Gastrocnemius medialis (tissue), 4 donors: Measurements from ENCODE around the gene CTU1. TPM values are rescaled to one million over a fixed set of nuclear protein-coding genes. Genes with fewer than 3 reads are reported as not detected.

Experiments
- ATAC-seq, 2 donors: fragments of 150-250 bp; one replicate each; pipeline ENCODE4 v1.9.1; 2016
- DNase-seq, 2 donors: peaks; one replicate each; pipeline ENCODE4 v3.0.0-alpha.2; 2019
- H3K27ac ChIP-seq, 4 donors: fragments of 200-600 bp; sonication (generic); 1 replicate in 1 of 4; 2 replicates in 3 of 4; pipeline ENCODE4 v1.5.1; 2016 to 2018; ENCODE audit warnings: mild to moderate bottlenecking in 2 of 4, moderate library complexity in 1 of 4
- H3K27me3 ChIP-seq, 3 donors: fragments of 200-600 bp; sonication (generic) in 2 of 3; 1 replicate in 1 of 3; 2 replicates in 2 of 3; pipeline versions ENCODE4 v1.5.1 to v1.6.0; 2016 to 2019; ENCODE audit warnings: mild to moderate bottlenecking in 1 of 3, moderate library complexity in 1 of 3
- H3K36me3 ChIP-seq, 2 donors: fragments of 200-600 bp; sonication (generic) in 1 of 2; one replicate each; pipeline ENCODE4 v1.5.1; 2017 to 2018
- H3K4me1 ChIP-seq, 2 donors: fragments of 200-600 bp; sonication (generic) in 1 of 2; one replicate each; pipeline ENCODE4 v1.5.1; 2016 to 2017; ENCODE audit warnings: mild to moderate bottlenecking in 2 of 2
- H3K4me3 ChIP-seq, 4 donors: fragments of 200-600 bp; sonication (generic) in 3 of 4; 1 replicate in 1 of 4; 2 replicates in 3 of 4; pipeline ENCODE4 v1.5.1; 2016 to 2019; ENCODE audit warnings: mild to moderate bottlenecking in 2 of 4
- H3K9me3 ChIP-seq, 3 donors: fragments of 200-600 bp; sonication (generic) in 2 of 3; 1 replicate in 1 of 3; 2 replicates in 2 of 3; pipeline ENCODE4 v1.5.1; 2016 to 2019
- CTCF ChIP-seq, 5 experiments: fragments of 450-650 bp in 3 of 5; fragments of 200-600 bp in 2 of 5; sonication (generic) in 2 of 5; IDR thresholded peaks in 4 of 5; conservative IDR thresholded peaks in 1 of 5; 1 replicate in 4 of 5; 2 replicates in 1 of 5; pipeline ENCODE4 v1.5.1; 2016 to 2019; ENCODE audit warnings: antibody characterized with exemption in 5 of 5, mild to moderate bottlenecking in 3 of 5, moderate library complexity in 3 of 5
- POLR2A ChIP-seq, 2 donors: fragments of 450-650 bp; IDR thresholded peaks; one replicate each; pipeline ENCODE4 v1.6.1; 2017; ENCODE audit warnings: antibody characterized with exemption in 2 of 2, mild to moderate bottlenecking in 2 of 2, moderate library complexity in 2 of 2
- in situ Hi-C, 4 donors: fragments of 200-750 bp; cut with MboI; loops; one replicate each; pipeline versions ENCODE4 v1.15.0 to v1.8.0; 2017; ENCODE audit warnings: low sequenced_read_pairs in 4 of 4
- intact Hi-C: fragments of 100-400 bp; cut with DNase I; formaldehyde crosslinking; loops from one replicate; pipeline ENCODE4 v1.15.1; 2023; ENCODE audit warnings: low total_unique reads
- total RNA-seq, 4 donors: library from RNA; depleted of rRNA; stranded (reverse); fragments of >200 nt; gene quantifications; one replicate each; pipeline versions ENCODE4 v1.1.0 to v1.2.3, GENCODE V29; 2016

The CTU1 gene
- total RNA-seq, 4 donors from 2014 or later = 5.8 to 11.9 (median 9.3) TPM

GRCh38 chr19:51135986-51136762 lies 28.0 kb upstream of the CTU1 start:
- H3K27ac ChIP-seq = no peak overlapping the region
- no peak for TF ChIP-seq POLR2A (IDR thresholded peaks at IDR 0.05)
- TF ChIP-seq CTCF (IDR thresholded peaks at IDR 0.05 in 4 of 5, conservative IDR thresholded peaks at IDR 0.05 in 1 of 5) = no peak
- no peaks in the 10 kb centered on the region for H3K27me3 ChIP-seq
- no peaks in the 10 kb centered on the region for H3K9me3 ChIP-seq
- ATAC-seq (no peak), DNase-seq (no peak)
- no peaks in the 10 kb centered on the region for H3K4me1 ChIP-seq
- in situ Hi-C loops (no loop called here), intact Hi-C loops (no loop called here)
- no peak overlapping the region for H3K4me3 ChIP-seq
- H3K36me3 ChIP-seq = no peaks in the 10 kb centered on the region

GRCh38 chr19:51135004-51135403 lies 26.8 kb upstream of the CTU1 start:
- DNase-seq (no peak), ATAC-seq (no peak)
- no peaks in the 10 kb centered on the region for H3K27me3 ChIP-seq
- intact Hi-C loops = no loop called here
- TF ChIP-seq CTCF (IDR thresholded peaks at IDR 0.05 in 4 of 5, conservative IDR thresholded peaks at IDR 0.05 in 1 of 5) (no peak), POLR2A (IDR thresholded peaks at IDR 0.05) (no peak)
- in situ Hi-C loops = no loop called here
- H3K9me3 ChIP-seq = no peaks in the 10 kb centered on the region
- H3K4me1 ChIP-seq = no peaks in the 10 kb centered on the region
- H3K4me3 ChIP-seq = no peak overlapping the region
- no peak overlapping the region for H3K27ac ChIP-seq
- H3K36me3 ChIP-seq = no peaks in the 10 kb centered on the region

GRCh38 chr19:51131780-51132680 lies 23.8 kb upstream of the CTU1 start:
- in situ Hi-C loops (no loop called here), intact Hi-C loops (no loop called here)
- Histone ChIP-seq H3K27ac (peak overlapping the region in 1 of 4 donors; percentile 27), H3K36me3 (no peaks in the 10 kb centered on the region), H3K4me1 (no peaks in the 10 kb centered on the region), H3K4me3 (peak overlapping the region in 1 of 4 donors; percentile 25), H3K9me3 (no peaks in the 10 kb centered on the region), H3K27me3 (no peaks in the 10 kb centered on the region)
- peak in 1 of 2 donors; percentile 29 for DNase-seq
- no peak for ATAC-seq
- TF ChIP-seq POLR2A (IDR thresholded peaks at IDR 0.05) = no peak
- TF ChIP-seq CTCF (IDR thresholded peaks at IDR 0.05 in 4 of 5, conservative IDR thresholded peaks at IDR 0.05 in 1 of 5) = no peak

- no peak for TF ChIP-seq POLR2A (IDR thresholded peaks at IDR 0.05)
- no peak for TF ChIP-seq CTCF (IDR thresholded peaks at IDR 0.05 in 4 of 5, conservative IDR thresholded peaks at IDR 0.05 in 1 of 5)
- DNase-seq (no peak), ATAC-seq (no peak)
- intact Hi-C loops = no loop called here
- Histone ChIP-seq H3K9me3 (no peaks in the 10 kb centered on the region), H3K4me1 (no peaks in the 10 kb centered on the region), H3K27ac (no peak overlapping the region), H3K36me3 (no peaks in the 10 kb centered on the region), H3K27me3 (no peaks in the 10 kb centered on the region), H3K4me3 (no peak overlapping the region)
- in situ Hi-C loops = no loop called here
Observed at GRCh38 chr19:51129716-51130115, 21.5 kb upstream of the CTU1 start.
